ENCODE measurements around the gene KRTAP13-2.

The KRTAP13-2 gene

GRCh38 chr21:30372139-30372770, at the start of gene KRTAP13-2:
TSS of gene KRTAP13-2 (minus strand) at chr21:30372271. CDS start at chr21:30372213, 58 bp downstream.
- DNase-seq (ENCODE audit: low read depth in 2 of 3, low spot score in 2 of 3) = no peak

- no peak for DNase-seq (ENCODE audit: low read depth in 2 of 3, low spot score in 2 of 3)
These were observed 43.9 kb upstream of the KRTAP13-2 start for GRCh38 chr21:30415993-30416392.

GRCh38 chr21:30408782-30409494, 36.9 kb upstream of the KRTAP13-2 start:
- DNase-seq (ENCODE audit: low read depth in 2 of 3, low spot score in 2 of 3) = no peak

GRCh38 chr21:30395731-30396130, 23.7 kb upstream of the KRTAP13-2 start, which contains the start of gene KRTAP13-1:
TSS of gene KRTAP13-1 (plus strand) at chr21:30396031. CDS start at chr21:30396087, 56 bp downstream.
- no peak for DNase-seq (ENCODE audit: low read depth in 2 of 3, low spot score in 2 of 3)

GRCh38 chr21:30391492-30392025, 19.5 kb upstream of the KRTAP13-2 start:
- no peak for DNase-seq (ENCODE audit: low read depth in 2 of 3, low spot score in 2 of 3)

GRCh38 chr21:30382201-30382600, 10.1 kb upstream of the KRTAP13-2 start:
- no peak for DNase-seq (ENCODE audit: low read depth in 2 of 3, low spot score in 2 of 3)

- DNase-seq (ENCODE audit: low read depth in 2 of 3, low spot score in 2 of 3) = no peak
These were observed 16.2 kb downstream of the KRTAP13-2 start for GRCh38 chr21:30355906-30356305.

GRCh38 chr21:30354308-30355005, 17.6 kb downstream of the KRTAP13-2 start:
- no peak for DNase-seq (ENCODE audit: low read depth in 2 of 3, low spot score in 2 of 3)

- no peak for DNase-seq (ENCODE audit: low read depth in 2 of 3, low spot score in 2 of 3)
These were observed 20.5 kb downstream of the KRTAP13-2 start for GRCh38 chr21:30351534-30351933.

GRCh38 chr21:30349572-30349971, 22.5 kb downstream of the KRTAP13-2 start:
- DNase-seq (ENCODE audit: low read depth in 2 of 3, low spot score in 2 of 3) = no peak

GRCh38 chr21:30348506-30348905, 23.6 kb downstream of the KRTAP13-2 start, which contains the start of gene KRTAP23-1:
TSS of gene KRTAP23-1 (minus strand) at chr21:30348606. CDS start at chr21:30348606, 0 bp downstream.
- DNase-seq (ENCODE audit: low read depth in 2 of 3, low spot score in 2 of 3) = no peak

GRCh38 chr21:30345014-30345413, 27.1 kb downstream of the KRTAP13-2 start:
- no peak for DNase-seq (ENCODE audit: low read depth in 2 of 3, low spot score in 2 of 3)

- no peak for DNase-seq (ENCODE audit: low read depth in 2 of 3, low spot score in 2 of 3)
These were observed 31.1 kb downstream of the KRTAP13-2 start for GRCh38 chr21:30340714-30341573.

- DNase-seq (ENCODE audit: low read depth in 2 of 3, low spot score in 2 of 3) = no peak
These were observed 33.4 kb downstream of the KRTAP13-2 start for GRCh38 chr21:30338717-30339116.

GRCh38 chr21:30337772-30338171, 34.3 kb downstream of the KRTAP13-2 start:
- DNase-seq (ENCODE audit: low read depth in 2 of 3, low spot score in 2 of 3) = no peak

- DNase-seq (ENCODE audit: low read depth in 2 of 3, low spot score in 2 of 3) = no peak
These were observed 34.8 kb downstream of the KRTAP13-2 start, which contains the start of gene KRTAP27-1 for GRCh38 chr21:30337276-30337744. TSS of gene KRTAP27-1 (minus strand) at chr21:30337694. CDS start at chr21:30337668, 26 bp downstream.

- no peak for DNase-seq (ENCODE audit: low read depth in 2 of 3, low spot score in 2 of 3)
These were observed 35.5 kb downstream of the KRTAP13-2 start for GRCh38 chr21:30336596-30336995.

- no peak for DNase-seq (ENCODE audit: low read depth in 2 of 3, low spot score in 2 of 3)
These were observed 38.3 kb downstream of the KRTAP13-2 start for GRCh38 chr21:30333736-30334135.

- no peak for DNase-seq (ENCODE audit: low read depth in 2 of 3, low spot score in 2 of 3)
These were observed 39.4 kb downstream of the KRTAP13-2 start for GRCh38 chr21:30332681-30333080.

GRCh38 chr21:30329203-30329875, 42.7 kb downstream of the KRTAP13-2 start:
- no peak for DNase-seq (ENCODE audit: low read depth in 2 of 3, low spot score in 2 of 3)

All from activated CD8-positive, alpha-beta memory T cell treated with anti-CD3 and anti-CD28 coated beads for 48 hours (primary cell).